GM21737 (cell line): ENCODE data around the gene MPC1L.

Experiments used
- ATAC-seq: cut with Tn5 transposase; IDR thresholded peaks from one replicate; pipeline ENCODE4 v1.9.1; 2021; ENCODE audit warnings: mild to moderate bottlenecking, moderate library complexity; ENCODE audit not compliant: unreplicated experiment

The MPC1L gene

DNA sequence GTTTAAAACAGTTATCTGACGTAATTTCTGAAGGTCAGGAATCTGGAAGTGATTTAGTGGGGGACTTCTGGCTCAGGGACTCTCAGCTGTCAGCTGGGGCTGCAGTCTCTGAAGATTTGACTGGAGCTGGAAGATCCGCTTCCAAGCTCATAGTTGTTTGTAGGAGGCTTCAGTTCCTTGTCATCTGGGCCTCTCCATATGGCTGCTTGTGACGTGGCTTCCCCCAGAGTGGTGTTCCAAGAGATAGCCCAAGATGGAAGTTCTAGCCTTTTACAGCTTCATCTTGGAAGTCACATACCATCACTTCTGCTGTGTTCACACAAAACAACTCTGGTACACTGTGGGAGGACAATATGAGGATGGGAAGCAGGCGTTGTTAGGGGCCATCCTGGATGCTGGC is 2.1 kb downstream of the MPC1L start:
- no peak for ATAC-seq

DNA sequence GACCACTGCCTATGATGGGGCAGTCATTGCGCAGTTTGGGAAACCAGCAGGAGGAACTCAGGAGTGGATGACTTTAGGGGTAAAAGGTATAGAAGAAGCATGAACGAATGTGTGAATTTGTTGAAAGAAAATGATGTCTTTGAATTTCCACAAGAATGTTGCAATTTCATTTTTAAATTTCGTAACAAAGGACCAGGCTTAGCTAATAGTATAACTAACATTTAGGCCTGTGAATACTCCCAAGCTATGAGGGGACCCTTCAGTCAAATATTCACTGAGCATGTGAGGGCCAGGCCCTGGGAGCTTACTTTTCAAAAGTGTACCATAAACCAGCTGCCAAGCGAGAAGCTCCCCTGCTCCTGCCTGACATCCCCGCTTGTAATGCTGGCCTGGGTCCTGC is 5.3 kb downstream of the MPC1L start:
- no peak for ATAC-seq

DNA sequence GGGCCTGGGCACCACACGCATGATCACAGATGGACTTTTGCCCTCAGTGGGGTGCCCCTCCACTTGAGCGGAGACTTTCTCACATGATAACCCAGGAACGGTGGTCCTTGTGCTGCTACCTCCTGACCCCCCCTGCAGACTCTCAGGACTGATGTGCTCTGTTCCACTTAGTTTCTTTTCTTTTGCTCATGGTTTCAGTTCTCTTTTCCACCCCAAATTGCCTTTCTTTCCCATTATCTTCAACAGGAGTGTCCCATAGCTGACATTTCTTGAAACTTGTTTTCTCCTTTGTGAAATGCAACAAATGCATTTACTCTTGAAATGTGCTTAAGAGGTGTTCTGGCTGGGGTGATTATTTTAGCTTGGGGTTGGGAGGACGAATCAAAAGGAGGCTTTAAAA is 9.0 kb downstream of the MPC1L start:
- no peak for ATAC-seq

DNA sequence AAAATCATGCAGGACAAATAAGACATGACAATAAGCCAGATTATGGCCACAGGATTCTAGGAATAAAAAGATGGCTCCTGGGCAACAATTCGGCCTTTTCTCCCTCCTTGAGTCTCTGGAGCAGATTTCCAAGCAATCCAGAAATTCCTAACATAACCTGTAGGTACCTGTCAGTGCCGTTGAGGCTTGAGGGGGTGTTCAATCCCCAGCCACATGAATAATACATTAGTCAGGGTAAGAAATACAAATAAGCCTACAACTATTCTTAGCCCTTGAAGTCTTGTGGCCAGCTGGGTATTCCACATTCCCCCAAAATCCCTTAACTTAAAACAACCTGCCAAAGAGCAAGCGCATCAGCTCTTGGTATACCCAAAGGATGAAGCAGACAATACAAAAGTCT is 14.5 kb downstream of the MPC1L start:
- no peak for ATAC-seq

DNA sequence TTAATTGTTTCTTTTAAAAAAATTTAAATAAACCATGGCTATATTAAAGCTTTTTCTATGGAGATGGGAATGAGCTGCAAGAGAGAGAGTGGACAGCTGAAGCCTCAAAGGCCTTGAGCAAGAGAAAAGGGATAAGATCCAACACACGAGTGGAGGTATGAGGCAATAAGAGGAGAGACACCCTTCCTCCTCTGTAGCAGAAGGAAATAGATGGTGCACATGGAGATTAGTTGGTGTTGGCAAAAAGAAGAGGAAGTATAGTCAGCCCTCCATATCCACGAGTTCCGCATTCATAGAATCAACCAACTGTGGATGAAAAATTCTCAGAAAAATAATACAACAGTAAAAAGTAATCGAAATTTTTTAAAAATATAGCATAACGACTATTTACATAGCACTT is 20.9 kb downstream of the MPC1L start:
- ATAC-seq, result no peak

DNA sequence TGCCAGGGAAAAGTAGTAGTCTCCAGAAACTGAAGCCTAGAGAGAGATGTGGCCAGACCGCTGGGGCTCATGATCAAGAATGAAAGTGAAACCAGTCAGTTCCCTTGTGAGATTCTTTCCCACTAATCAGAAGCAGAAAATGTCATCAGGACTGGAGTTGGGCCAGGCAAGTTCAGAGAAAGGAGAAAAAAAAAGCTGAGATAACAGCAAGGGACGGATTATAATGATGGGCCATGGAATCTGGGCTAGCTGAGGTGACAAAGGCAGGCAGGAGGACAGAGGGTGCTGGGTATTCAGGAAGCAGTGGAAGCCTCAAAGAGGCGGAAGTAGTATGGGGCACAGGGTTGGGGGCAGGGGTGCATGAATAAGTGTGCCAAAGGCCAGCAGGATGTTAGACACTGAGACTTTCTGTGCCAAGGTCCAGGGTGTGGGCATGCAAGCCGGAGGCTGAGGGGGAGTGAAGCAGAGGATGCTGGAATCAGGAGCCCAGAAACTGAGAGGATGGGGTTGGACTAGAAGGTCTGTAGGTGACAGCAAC is 21.7 kb downstream of the MPC1L start:
- no peak for ATAC-seq

DNA sequence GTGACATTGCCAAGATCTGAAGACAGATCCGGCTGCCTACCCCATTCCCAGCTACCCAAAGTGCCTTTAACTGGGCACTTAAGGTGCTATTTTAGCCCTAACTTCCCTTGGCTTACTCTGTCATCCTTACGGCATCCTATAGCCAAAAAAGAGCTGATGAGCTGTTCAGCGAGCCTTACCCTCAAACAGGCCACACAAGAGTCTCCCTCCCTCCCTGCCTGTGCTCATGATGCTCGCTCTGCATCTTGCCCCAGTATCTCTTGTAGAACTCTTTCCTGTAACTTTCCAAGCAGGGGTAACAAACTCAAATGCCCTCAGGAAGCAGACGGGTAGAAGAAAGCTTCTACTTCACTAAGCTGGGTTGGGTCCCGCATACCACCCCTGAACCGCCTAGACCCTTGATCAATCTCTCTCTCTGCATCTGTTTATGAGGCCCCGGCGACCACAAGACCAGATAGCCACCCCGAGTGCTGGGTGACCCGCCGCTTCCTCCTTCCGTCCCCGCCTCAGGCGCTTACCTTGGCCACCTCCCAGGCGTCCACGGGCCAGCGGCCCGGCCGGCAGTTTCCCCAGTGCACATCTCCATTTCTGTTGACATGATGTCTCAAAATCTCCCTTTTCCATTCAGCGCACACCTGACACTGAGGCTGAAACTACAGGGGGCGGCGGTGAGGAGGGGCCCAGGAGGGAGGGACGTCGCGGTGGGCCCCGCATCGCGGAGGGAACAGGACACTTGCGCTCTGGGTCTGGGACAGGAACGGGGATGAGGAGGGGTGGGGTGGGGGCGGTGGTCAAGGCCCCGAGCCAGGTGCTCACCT is 23.5 kb downstream of the MPC1L start:
- ATAC-seq, result peak; percentile 33

DNA sequence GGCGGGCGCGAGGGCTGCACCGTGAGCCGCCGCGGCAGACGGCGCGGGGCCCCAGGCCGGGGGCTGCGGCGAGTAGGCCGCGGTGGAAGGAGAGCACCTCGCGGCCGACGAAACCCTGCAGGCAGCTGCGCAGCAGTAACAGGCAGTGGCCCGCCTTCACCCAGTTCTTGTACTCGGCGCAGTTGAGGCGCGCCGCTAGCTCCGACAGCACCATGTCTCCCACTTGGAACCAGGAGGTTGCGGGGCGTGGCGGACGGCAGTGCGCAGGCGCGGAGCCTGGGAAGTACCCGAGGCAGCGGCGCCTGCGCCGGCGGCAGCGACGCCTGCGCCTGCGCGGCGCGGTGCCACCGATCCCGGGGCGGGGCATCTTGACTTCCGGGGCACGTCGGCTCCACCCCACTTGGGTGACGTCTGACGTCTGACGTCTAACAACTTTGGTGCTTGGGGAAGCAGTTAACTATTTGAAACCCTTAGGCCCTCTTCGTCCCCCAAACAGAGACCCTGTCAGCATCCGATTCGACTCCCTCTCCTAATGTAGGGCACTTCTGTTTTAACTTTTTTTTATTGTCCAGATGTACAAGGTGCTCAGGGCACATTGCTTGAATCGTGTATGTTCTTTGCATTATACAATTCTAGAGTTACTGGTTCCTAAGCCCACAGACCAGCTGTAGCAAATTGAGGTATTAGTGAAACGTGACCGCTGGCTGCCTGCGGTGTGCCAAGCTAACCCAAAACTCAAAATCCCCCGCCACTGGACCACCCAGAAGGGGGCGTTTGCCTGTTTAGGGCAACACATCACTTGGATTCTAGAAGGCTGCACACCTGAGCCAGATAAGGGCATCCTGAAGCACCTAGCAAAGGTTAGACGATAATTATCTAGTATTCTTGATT is 24.3 kb downstream of the MPC1L start, which contains the start of gene CXorf38:
Gene CXorf38, minus strand, starts transcription at position 255 of the 891 bp plus-strand sequence. Its CDS starts 41 bp downstream, at position 214.
- ATAC-seq, result peak; percentile 65

DNA sequence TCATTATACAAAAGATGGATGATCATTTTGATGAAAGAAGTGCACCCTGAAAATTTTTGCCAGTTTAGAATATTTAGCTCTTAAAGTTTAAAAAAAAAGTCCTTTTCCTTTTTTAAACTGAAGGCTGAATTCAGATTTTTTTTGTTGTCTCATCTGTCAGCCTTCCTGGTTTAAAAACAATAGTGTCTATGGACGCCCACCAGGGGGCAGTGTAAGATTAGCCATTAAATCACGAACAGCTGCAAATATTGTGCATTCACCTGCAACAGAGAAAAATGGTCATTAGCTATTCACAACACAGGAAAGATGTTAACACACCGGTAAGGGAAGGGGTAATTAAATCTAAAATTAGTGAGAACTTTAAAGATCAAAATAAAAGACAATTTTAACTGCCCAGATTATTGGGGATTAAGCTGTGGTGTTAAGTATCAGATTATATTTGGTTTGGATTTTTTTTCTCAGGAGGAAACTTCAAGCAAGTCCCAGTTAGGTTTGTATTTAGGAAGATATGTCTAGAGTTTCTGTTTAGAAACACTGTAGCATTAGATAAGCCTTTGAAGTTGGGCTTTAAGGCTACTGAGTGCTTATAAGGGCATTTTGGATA is 28.5 kb downstream of the MPC1L start:
- no peak for ATAC-seq

DNA sequence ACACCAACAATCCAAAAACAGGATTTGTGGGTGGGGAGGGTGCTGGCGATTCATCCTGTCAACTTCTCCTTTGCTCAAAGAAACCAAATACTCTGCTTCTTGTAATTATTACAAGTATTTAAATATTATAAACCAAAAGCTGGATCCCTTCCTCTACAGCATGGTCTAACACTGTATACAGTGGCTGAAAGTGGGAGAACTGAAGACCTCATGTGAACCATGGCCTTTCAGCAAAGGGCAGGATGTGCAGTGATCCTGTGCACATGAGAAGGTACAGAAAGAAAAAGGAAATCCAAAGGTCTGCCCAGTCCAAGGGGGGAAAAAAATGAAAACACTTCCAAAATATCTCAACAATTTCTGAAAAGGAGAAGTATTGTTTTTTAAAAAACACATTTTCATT is 29.4 kb downstream of the MPC1L start:
- ATAC-seq, result no peak

DNA sequence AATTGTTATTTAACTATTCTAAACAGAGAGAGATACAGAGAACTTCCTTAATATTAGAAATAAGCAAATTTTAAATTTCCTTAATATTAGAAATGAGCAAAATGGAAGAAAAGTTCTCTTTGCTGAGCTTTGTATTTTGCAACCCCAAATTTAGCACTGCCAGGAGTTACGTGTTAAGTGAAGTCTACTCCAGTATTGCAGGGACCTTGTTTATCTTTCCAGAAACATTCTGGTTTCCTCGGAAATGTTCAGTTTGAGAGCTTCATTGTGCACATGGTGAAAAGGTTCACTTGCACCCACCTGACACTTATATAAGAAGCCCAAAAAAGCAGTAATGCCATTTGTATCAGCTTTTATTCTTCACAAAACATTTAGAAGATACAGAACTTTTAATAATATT is 30.3 kb downstream of the MPC1L start:
- ATAC-seq, result no peak

DNA sequence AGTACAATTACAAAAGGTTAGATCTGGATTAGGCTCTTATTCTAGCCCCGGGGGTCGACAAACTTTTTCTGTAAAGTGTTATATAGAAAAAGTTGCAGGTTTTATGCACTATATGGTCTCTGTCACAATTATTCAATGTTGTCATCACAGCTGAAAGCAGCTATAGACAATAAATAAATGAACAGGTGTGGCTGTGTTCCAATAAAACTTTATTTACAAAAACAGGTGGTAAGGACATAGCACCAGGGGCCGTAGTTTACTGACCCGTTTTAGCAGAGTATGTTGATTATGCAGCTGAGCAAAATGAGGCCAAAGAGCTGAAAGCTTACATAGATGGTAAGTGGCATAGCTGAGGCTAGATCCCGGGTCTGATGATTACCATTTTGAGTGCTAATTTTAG is 37.2 kb downstream of the MPC1L start:
- ATAC-seq, result no peak

DNA sequence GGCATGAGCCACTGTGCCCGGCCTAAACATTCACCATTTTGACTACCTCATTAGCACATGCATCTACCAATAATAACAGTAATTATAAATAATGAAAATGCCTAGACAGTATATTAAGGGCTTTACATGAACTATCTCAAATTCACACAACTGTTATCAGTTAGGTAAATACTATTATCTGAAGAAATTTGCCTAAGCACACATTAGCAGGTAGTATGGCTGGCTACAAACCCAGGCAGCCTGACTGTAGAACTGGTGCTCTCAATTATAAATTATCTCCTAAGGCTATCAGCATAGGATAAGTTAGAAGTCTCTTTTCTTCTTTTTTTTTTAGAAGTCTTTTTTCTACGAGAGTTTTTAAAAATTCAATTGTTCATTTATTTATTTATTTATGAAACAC is 38.3 kb downstream of the MPC1L start:
- ATAC-seq, result no peak

DNA sequence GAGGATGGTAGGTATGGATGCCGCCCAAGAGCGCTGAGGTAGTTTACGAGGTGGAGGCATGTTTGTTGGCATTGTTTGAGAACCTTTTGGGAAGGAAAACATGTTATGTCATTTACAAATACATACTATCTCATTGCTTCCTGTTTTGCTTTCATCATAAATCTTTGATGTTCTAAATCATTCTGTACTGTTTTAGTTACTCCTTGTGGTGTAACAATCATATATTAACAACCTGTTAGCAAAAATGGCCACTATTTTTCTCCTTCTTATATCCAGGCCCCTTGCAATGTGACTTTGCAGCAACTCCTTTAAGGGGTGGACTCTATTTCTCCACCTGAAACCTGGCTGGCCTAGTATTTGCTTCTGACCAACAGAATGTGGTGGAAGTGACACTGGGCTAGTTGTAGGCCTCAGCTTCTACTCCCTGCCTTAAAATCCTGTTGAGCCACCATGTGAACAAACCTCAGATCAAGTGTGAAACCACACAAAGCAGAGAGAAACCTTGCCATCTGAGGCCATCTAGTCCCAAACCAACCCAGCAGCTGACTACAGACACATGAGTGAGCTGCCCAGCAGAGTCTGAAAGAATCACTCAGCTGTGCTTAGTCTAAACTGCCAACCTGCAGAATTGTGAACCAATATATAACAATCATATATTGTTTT is 40.0 kb downstream of the MPC1L start:
- no peak for ATAC-seq

DNA sequence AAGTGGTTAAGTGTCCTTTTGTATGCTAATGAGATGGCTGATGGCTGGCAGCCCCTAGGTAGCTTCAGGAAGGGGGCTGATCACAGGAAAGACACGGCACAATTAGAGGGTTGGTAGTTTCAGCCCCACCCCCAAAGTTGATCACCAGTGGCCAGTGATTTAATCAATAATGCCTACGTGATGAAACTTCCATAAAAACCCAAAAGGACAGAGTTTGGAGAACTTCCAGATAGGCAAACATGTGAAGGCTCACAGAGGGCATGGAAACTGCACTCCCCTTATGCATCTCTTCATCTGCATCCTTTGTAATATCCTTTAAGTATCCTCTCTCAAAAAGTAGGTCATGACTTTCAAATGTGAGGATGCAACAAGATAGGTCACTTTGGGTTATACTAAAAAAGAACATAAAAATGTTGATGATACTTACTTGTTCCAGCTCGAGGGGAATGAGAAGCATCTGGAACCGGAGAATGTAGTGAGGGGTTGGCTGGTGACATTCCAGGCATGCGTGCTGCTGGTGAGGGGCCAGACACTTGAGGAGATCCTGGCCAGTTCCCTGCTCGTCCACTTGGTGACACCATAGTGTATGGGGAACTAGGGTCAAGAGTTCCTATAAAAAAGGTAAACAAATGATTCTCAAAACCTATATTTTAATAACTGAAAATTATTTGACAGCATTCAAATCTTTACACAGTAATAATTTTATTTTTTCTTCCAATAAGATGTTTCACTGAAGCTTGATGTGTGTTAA is 40.8 kb downstream of the MPC1L start:
- no peak for ATAC-seq

DNA sequence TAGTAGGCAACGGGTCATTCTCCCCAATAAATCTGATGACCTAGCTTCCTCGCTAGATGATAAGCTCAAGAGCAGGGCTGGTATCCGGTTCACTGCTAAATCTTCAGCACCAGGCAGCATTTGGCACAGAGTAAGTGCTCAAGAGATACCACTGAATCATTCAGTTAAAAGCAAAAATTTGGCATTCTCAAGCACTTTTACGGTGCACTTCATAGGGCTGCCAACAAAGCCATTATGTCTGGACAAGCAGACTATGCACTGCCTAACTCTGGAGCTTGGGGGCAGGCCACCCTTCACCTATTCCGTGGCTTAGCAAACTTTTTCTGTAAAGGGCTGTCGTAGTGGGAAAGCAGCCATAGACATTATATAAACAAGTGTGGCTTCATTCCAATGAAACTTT is 47.9 kb downstream of the MPC1L start:
- ATAC-seq, result no peak
